ENCODE results near the gene ACTR3C. TPM values are rescaled to one million over a fixed set of nuclear protein-coding genes. Genes with fewer than 3 reads are reported as not detected.

ACTR3C gene
- total and polyA plus RNA-seq, 10 of the 15 experiments (the other 5 are each of a cell fraction or from before 2014, with no cell fraction given): 2.0 to 10.2 (median 6.3) TPM

DNA sequence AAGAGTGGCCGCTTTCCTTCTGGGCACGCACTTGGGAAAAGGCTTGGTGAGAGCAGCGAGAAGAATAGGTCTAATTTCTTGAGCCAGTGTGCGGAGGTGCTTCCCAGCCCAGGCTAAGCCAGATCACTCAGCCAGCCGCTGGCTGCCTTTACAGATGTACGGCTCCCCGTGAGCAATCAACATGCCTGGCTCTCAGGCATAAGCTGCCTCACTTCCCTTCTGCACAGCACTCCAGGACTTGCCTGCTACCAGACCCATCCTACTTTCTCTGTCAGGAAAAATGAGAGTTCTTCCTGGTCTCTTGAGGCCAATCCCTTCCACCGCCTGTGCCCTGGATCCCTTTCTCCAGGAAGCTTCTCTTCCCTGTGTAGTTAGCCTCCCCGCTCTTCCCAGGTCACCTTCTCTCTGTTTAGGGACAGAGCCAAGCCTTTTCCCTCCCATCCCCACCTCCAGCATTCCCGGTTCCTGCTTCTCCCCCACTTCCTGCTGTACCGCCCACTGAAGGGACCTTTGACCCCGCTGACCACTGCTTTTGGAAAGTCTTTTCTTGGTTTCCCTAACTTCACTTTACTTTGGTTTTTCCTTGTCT, 1.1 kb upstream of the ACTR3C start (continued):
- TF ChIP-seq, protein P1, sequence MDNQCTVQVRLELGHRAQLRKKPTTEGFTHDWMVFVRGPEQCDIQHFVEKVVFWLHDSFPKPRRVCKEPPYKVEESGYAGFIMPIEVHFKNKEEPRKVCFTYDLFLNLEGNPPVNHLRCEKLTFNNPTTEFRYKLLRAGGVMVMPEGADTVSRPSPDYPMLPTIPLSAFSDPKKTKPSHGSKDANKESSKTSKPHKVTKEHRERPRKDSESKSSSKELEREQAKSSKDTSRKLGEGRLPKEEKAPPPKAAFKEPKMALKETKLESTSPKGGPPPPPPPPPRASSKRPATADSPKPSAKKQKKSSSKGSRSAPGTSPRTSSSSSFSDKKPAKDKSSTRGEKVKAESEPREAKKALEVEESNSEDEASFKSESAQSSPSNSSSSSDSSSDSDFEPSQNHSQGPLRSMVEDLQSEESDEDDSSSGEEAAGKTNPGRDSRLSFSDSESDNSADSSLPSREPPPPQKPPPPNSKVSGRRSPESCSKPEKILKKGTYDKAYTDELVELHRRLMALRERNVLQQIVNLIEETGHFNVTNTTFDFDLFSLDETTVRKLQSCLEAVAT (IDR thresholded peaks at IDR 0.05): peak; percentile 70; the same call in 1 of the 2 replicates

DNA sequence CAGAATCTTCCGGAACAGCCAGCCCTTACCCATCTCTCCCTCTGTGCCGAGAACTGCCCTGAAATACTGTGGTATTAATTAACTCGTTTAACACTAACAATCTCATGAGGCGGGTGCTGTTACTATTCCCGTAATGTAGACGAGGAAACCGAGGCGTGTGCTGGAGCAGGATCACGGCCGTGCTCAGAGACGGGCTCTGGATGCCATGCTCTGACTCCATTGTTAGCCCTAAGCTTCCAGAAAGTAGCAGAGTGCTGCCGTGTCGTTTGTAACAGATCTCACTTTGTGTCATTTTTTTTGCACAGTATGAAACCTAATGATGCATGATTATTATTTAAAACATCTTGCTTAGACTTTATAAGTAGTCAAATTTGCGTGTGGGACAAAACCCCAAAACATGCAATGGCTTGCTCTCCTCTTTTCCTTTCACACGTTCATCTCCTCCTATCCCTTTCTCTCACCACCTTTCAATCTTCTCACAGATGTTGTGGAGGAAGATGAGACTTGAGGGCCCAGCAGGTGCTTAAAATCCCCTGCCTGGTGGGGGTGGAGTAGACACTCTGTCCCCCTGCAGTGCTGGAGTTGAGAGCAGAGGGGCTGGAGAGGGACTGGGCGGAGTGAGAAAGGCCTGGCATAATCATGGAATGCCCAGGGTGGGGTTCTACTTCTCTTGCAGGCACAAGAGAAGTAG, 482 bp upstream of the ACTR3C start:
- no peaks in the 10 kb centered on the region for H3K27me3 ChIP-seq (replicated peaks in 1 of 2; ENCODE audit: control insufficient read depth in 2 of 2, insufficient read depth in 2 of 2, low read length in 1 of 2)
- no peaks in the 10 kb centered on the region for H3K9me3 ChIP-seq (replicated peaks; ENCODE audit: control insufficient read depth, insufficient read depth, low read length)
- SMC1A ChIA-PET (ENCODE audit: uncharacterized antibody, unreplicated experiment): interaction anchor here (1.0 to 3.4 kb wide), 4 partner anchors 31 to 115 kb away, joined by 3 to 9 read pairs (median 4); no protein-coding TSS in a partner anchor
- peaks cover 2 to 11% of the 10 kb centered on the region in 2 experiments for H3K36me3 ChIP-seq (ENCODE audit: control insufficient read depth in 2 of 2, insufficient read depth in 2 of 2, low read length in 1 of 2)
- RAD21 ChIA-PET (ENCODE audit: unreplicated experiment): interaction anchor here (1.3 to 1.7 kb wide), 3 partner anchors 54 to 83 kb away, joined by 4 read pairs; a partner anchor contains a TSS
- H3K4me1 ChIP-seq (ENCODE audit: control insufficient read depth, insufficient read depth, low read length): peaks cover 13% of the 10 kb centered on the region; the same call in 1 of the 2 replicates
- H4K20me1 ChIP-seq (ENCODE audit: control insufficient read depth, insufficient read depth): no peaks in the 10 kb centered on the region
- H3K79me2 ChIP-seq (ENCODE audit: control insufficient read depth, insufficient read depth, low read length): peaks cover 36% of the 10 kb centered on the region
- peak overlapping the region; percentile 78 for H3K4me3 ChIP-seq
- DNase-seq (ENCODE audit: low read depth, low spot score): no peak
- peak overlapping the region; percentile 92 for H2AFZ ChIP-seq (ENCODE audit: control insufficient read depth, low read depth, low read length)
- in situ Hi-C loops (cut with MboI) (no loop called here), intact Hi-C loops (cut with micrococcal nuclease; ENCODE audit: unreplicated experiment) (loop anchor here (2.0 to 5.0 kb wide), 2 partner anchors 33 to 45 kb away; partner anchors contain the start of gene REPIN1)
- peak overlapping the region; percentile 99 for H3K27ac ChIP-seq (ENCODE audit: control insufficient read depth, insufficient read depth)
- WGBS (ENCODE audit: insufficient coverage, insufficient replicate concordance, low lambda C conversion rate, missing lambda C conversion rate): 3% methylated on average over 16 of the region's 16 CpGs
- POLR2A ChIA-PET: interaction anchor here (0.5 to 2.5 kb wide), 6 partner anchors 34 to 110 kb away, joined by 3 to 8 read pairs (median 4); no protein-coding TSS in a partner anchor
- H3K4me2 ChIP-seq (ENCODE audit: control insufficient read depth, insufficient read depth): peak overlapping the region; percentile 100
- peak overlapping the region; percentile 99 for H3K9ac ChIP-seq (ENCODE audit: control insufficient read depth, insufficient read depth, low read length)
- no peak for FAIRE-seq
- CTCF ChIA-PET: interaction anchor here (0.7 to 2.3 kb wide), 4 partner anchors 31 to 94 kb away, joined by 3 to 5 read pairs (median 4); no protein-coding TSS in a partner anchor
- BruUV-seq (replicated peaks): TSS peak; percentile 58
- peak; percentile 27 for ATAC-seq
- TF ChIP-seq ASH2L (IDR thresholded peaks at IDR 0.05; ENCODE audit: borderline replicate concordance, low read depth) (no peak), YY1 (IDR thresholded peaks at IDR 0.05; ENCODE audit: low read depth, low read length) (peak; percentile 72; the same call in 1 of the 2 replicates), NFYA (IDR thresholded peaks at IDR 0.05; ENCODE audit: borderline replicate concordance, low read depth, low read length) (no peak), JUNB (IDR thresholded peaks at IDR 0.05) (no peak), HDGF (IDR thresholded peaks at IDR 0.05) (0 out of 2 replicates have a peak, but pooled peaks have one; percentile 29), ETV6 (conservative IDR thresholded peaks at IDR 0.05 in 1 of 2, IDR thresholded peaks at IDR 0.05 in 1 of 2; ENCODE audit: borderline replicate concordance in 1 of 2, low read depth in 1 of 2) (no peak), BACH1 (IDR thresholded peaks at IDR 0.05; ENCODE audit: borderline replicate concordance) (no peak)
- TF ChIP-seq, protein P2, sequence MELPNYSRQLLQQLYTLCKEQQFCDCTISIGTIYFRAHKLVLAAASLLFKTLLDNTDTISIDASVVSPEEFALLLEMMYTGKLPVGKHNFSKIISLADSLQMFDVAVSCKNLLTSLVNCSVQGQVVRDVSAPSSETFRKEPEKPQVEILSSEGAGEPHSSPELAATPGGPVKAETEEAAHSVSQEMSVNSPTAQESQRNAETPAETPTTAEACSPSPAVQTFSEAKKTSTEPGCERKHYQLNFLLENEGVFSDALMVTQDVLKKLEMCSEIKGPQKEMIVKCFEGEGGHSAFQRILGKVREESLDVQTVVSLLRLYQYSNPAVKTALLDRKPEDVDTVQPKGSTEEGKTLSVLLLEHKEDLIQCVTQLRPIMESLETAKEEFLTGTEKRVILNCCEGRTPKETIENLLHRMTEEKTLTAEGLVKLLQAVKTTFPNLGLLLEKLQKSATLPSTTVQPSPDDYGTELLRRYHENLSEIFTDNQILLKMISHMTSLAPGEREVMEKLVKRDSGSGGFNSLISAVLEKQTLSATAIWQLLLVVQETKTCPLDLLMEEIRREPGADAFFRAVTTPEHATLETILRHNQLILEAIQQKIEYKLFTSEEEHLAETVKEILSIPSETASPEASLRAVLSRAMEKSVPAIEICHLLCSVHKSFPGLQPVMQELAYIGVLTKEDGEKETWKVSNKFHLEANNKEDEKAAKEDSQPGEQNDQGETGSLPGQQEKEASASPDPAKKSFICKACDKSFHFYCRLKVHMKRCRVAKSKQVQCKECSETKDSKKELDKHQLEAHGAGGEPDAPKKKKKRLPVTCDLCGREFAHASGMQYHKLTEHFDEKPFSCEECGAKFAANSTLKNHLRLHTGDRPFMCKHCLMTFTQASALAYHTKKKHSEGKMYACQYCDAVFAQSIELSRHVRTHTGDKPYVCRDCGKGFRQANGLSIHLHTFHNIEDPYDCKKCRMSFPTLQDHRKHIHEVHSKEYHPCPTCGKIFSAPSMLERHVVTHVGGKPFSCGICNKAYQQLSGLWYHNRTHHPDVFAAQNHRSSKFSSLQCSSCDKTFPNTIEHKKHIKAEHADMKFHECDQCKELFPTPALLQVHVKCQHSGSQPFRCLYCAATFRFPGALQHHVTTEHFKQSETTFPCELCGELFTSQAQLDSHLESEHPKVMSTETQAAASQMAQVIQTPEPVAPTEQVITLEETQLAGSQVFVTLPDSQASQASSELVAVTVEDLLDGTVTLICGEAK (IDR thresholded peaks at IDR 0.05; ENCODE audit: borderline replicate concordance): no peak; the same call in 1 of the 2 replicates
- TF ChIP-seq, protein P3, sequence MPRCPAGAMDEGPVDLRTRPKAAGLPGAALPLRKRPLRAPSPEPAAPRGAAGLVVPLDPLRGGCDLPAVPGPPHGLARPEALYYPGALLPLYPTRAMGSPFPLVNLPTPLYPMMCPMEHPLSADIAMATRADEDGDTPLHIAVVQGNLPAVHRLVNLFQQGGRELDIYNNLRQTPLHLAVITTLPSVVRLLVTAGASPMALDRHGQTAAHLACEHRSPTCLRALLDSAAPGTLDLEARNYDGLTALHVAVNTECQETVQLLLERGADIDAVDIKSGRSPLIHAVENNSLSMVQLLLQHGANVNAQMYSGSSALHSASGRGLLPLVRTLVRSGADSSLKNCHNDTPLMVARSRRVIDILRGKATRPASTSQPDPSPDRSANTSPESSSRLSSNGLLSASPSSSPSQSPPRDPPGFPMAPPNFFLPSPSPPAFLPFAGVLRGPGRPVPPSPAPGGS (IDR thresholded peaks at IDR 0.05; ENCODE audit: borderline replicate concordance, insufficient read depth, low read depth, low read length, poor library complexity, severe bottlenecking): peak; percentile 22
